Neural progenitor cell (in vitro differentiated cells): ENCODE measurements around the gene DPP3. TPM values are rescaled to one million over a fixed set of nuclear protein-coding genes. Genes with fewer than 3 reads are reported as not detected.
"Not testable (repeated sequence)": the region's sequence is repeated elsewhere in the genome, so short reads cannot be mapped to it uniquely, and the experiment has no call there.

Experiments
- DNase-seq: peaks from one replicate; pipeline ENCODE4 v3.0.0-alpha.2; 2016; ENCODE audit warnings: low spot score
- H2AFZ ChIP-seq: fragments of 200-600 bp; sonication (generic); replicated peaks from 2 replicates; pipeline ENCODE4 v1.6.1; 2016; ENCODE audit warnings: antibody characterized with exemption
- H3F3A ChIP-seq: fragments of 200-600 bp; sonication (generic); 2 replicates; pipeline ENCODE4 v1.6.1; 2016; ENCODE audit warnings: antibody characterized with exemption, low read depth
- H3K27ac ChIP-seq: fragments of 200-600 bp; sonication (generic); 2 replicates; pipeline ENCODE4 v1.5.1; 2016; ENCODE audit warnings: mild to moderate bottlenecking
- H3K27me3 ChIP-seq: fragments of 200-600 bp; sonication (generic); 2 replicates; pipeline ENCODE4 v1.6.1; 2016; ENCODE audit warnings: mild to moderate bottlenecking, moderate library complexity
- H3K36me3 ChIP-seq: fragments of 200-600 bp; sonication (generic); 2 replicates; pipeline ENCODE4 v1.5.1; 2016
- H3K4me1 ChIP-seq: fragments of 200-600 bp; sonication (generic); 2 replicates; pipeline ENCODE4 v1.6.1; 2016; ENCODE audit warnings: mixed run types
- H3K4me2 ChIP-seq: fragments of 200-600 bp; sonication (generic); 2 replicates; pipeline ENCODE4 v1.6.1; 2016
- H3K4me3 ChIP-seq: fragments of 200-600 bp; sonication (generic); 2 replicates; pipeline ENCODE4 v1.5.1; 2016
- H3K79me2 ChIP-seq: fragments of 200-600 bp; sonication (generic); 2 replicates; pipeline ENCODE4 v1.6.1; 2016; ENCODE audit warnings: low read depth
- H3K9ac ChIP-seq: fragments of 200-600 bp; sonication (generic); 2 replicates; pipeline ENCODE4 v1.6.1; 2016
- H3K9me3 ChIP-seq: fragments of 200-600 bp; sonication (generic); 2 replicates; pipeline ENCODE4 v1.5.1; 2016; ENCODE audit warnings: low read depth
- H4K20me1 ChIP-seq: fragments of 200-600 bp; sonication (generic); 2 replicates; pipeline ENCODE4 v1.6.1; 2016; ENCODE audit warnings: low read depth
- H3K27ac Mint-ChIP-seq: 3 replicates; pipeline ENCODE4 v1.8.0; 2021; ENCODE audit warnings: mixed read lengths
- H3K27me3 Mint-ChIP-seq: 2 replicates; pipeline ENCODE4 v1.8.0; 2022; ENCODE audit warnings: low read depth, mild to moderate bottlenecking, inconsistent platforms, moderate library complexity, mixed read lengths; ENCODE audit not compliant: insufficient read depth
- H3K36me3 Mint-ChIP-seq: 3 replicates; pipeline ENCODE4 v1.8.0; 2021; ENCODE audit warnings: mixed read lengths
- H3K4me1 Mint-ChIP-seq: 3 replicates; pipeline ENCODE4 v1.8.0; 2021; ENCODE audit warnings: mixed read lengths
- H3K4me3 Mint-ChIP-seq: 3 replicates; pipeline ENCODE4 v1.8.0; 2021; ENCODE audit warnings: mild to moderate bottlenecking, moderate library complexity, mixed read lengths
- H3K9me3 Mint-ChIP-seq: 3 replicates; pipeline ENCODE4 v1.8.0; 2020; ENCODE audit warnings: mixed read lengths
- EZH2 ChIP-seq: fragments of 200-600 bp; sonication (generic); IDR thresholded peaks from 2 replicates; pipeline ENCODE4 v1.6.1; 2017; ENCODE audit warnings: antibody characterized with exemption, mild to moderate bottlenecking, moderate library complexity
- EZH2phosphoT487 ChIP-seq: fragments of 200-600 bp; sonication (generic); IDR thresholded peaks from 2 replicates; pipeline ENCODE4 v1.6.1; 2017; ENCODE audit warnings: antibody characterized with exemption
- total RNA-seq: library from RNA; depleted of rRNA; stranded (reverse); fragments of >200 nt; gene quantifications from 2 replicates; pipeline ENCODE4 v1.2.3, GENCODE V29; 2015; ENCODE audit warnings: low replicate concordance
- TF ChIP-seq, protein P1 (sequence below): fragments of 200-600 bp; sonication (generic); IDR thresholded peaks from 2 replicates; pipeline ENCODE4 v1.5.1; 2017; ENCODE audit warnings: antibody characterized with exemption, mild to moderate bottlenecking

Gene DPP3
- total RNA-seq, 1 donor from 2014 or later, result 41.3 TPM

DNA sequence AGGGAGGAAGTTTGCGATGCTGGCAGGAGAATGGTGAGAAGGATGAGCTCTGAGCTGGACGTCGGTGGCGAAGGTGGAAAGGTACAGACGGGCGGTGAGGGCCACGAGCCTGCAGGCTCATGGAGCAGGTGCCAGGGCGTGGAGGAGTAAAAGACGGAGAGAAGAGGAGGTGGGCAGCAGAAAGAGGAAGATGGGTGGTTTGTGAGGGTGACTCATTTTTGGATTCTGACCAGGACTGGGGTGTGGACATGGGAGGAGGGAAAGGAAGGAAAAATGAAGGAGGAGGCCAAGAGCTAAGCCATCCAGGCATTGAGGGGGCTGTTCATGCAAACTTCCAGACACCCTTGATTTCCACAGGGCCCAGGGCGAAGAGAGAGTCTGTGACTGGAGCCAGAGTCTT is 62.1 kb downstream of the DPP3 start:
- Histone ChIP-seq H3K4me1 (peaks cover 15% of the 10 kb centered on the region), H3K36me3 (no peaks in the 10 kb centered on the region), H3K9ac (no peak overlapping the region), H2AFZ (no peak overlapping the region), H3K4me2 (no peak overlapping the region), H3K4me3 (no peak overlapping the region), H3K27ac (no peak overlapping the region), H3K79me2 (no peaks in the 10 kb centered on the region), H3K27me3 (no peaks in the 10 kb centered on the region), H4K20me1 (no peaks in the 10 kb centered on the region), H3K9me3 (no peaks in the 10 kb centered on the region), H3F3A (peaks cover 23% of the 10 kb centered on the region)
- Mint-ChIP-seq H3K36me3 (peaks cover 8% of the 10 kb centered on the region), H3K27me3 (peaks cover 7% of the 10 kb centered on the region), H3K4me1 (peaks cover 46% of the 10 kb centered on the region), H3K9me3 (no peaks in the 10 kb centered on the region), H3K27ac (no peak overlapping the region), H3K4me3 (no peak overlapping the region)
- TF ChIP-seq EZH2 (no peak), EZH2phosphoT487 (no peak)
- TF ChIP-seq, protein P1, sequence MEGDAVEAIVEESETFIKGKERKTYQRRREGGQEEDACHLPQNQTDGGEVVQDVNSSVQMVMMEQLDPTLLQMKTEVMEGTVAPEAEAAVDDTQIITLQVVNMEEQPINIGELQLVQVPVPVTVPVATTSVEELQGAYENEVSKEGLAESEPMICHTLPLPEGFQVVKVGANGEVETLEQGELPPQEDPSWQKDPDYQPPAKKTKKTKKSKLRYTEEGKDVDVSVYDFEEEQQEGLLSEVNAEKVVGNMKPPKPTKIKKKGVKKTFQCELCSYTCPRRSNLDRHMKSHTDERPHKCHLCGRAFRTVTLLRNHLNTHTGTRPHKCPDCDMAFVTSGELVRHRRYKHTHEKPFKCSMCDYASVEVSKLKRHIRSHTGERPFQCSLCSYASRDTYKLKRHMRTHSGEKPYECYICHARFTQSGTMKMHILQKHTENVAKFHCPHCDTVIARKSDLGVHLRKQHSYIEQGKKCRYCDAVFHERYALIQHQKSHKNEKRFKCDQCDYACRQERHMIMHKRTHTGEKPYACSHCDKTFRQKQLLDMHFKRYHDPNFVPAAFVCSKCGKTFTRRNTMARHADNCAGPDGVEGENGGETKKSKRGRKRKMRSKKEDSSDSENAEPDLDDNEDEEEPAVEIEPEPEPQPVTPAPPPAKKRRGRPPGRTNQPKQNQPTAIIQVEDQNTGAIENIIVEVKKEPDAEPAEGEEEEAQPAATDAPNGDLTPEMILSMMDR, result no peak
- DNase-seq, result no peak

DNA sequence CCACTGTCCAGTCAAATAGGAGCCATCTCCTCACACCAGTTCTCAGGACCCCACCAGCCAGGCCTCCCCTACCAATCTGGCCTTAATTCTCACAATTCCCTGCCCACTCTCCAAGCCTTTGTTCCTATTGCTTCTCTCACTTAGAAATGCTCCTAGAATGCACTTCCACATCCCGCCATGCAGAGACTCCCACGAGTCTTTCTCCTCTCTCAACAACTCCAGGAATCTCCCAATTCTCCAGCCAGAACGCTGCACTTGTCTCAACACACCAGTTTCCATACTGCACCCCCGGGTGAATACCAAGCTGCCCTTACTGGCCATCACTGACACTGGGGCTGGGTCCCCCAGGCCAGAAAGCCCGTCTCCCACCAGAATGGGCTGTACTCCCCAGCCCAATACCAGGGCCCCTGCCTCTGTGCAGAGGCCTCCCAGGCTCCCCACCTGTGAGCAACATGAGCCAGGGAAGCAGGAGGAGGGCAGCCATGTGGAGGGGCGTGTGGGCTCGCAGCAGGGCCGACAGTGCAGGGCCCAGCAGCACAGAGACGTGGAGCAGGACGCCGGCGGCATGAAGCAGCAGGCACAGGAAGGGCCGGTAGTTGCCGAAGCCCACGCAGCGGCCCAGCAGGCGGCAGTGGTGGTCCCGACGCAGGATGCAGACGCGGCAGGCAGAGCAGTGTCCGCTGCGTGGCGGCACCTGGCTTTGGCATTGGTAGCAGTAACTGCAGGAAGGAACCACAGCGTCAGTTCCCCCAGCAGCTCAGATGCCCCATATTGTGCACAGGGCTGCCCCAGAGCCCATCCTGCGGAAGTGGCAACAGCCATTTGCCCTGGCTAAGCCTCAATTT is 63.3 kb downstream of the DPP3 start:
- Histone ChIP-seq H3K36me3 (no peaks in the 10 kb centered on the region), H3K4me2 (peak overlapping the region; percentile 85), H4K20me1 (peaks cover 9% of the 10 kb centered on the region), H3K9ac (no peak overlapping the region), H3K4me1 (peaks cover 26% of the 10 kb centered on the region), H3F3A (peaks cover 34% of the 10 kb centered on the region), H3K27me3 (no peaks in the 10 kb centered on the region), H3K9me3 (no peaks in the 10 kb centered on the region), H2AFZ (no peak overlapping the region), H3K79me2 (no peaks in the 10 kb centered on the region), H3K4me3 (no peak overlapping the region), H3K27ac (no peak overlapping the region)
- Mint-ChIP-seq H3K4me3 (peak overlapping the region; percentile 60), H3K27ac (peak overlapping the region; percentile 58), H3K36me3 (peaks cover 6% of the 10 kb centered on the region), H3K9me3 (no peaks in the 10 kb centered on the region), H3K4me1 (peaks cover 54% of the 10 kb centered on the region), H3K27me3 (peaks cover 10% of the 10 kb centered on the region)
- peak; percentile 52 for DNase-seq
- no peak for TF ChIP-seq EZH2phosphoT487
- TF ChIP-seq, protein P1, result peak; percentile 21

DNA sequence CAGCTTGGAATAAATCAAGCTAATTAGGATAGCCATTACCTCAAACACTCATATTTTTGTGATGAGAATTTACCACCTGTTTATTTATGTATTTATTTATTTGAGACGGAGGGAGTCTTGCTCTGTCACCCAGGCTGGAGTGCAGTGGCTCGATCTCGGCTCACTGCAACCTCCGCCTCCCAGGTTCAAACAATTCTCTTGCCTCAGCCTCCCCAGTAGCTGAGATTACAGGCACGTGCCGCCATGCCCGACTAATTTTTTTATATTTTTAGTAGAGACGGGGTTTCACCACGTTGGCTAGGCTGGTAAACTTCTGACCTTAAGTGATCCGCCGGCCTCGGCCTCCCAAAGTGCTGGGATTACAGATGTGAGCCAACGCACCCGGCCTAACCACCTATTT is 64.7 kb downstream of the DPP3 start:
- Mint-ChIP-seq H3K4me1 (peaks cover 56% of the 10 kb centered on the region), H3K4me3 (peak overlapping the region; percentile 91), H3K27me3 (peaks cover 20% of the 10 kb centered on the region)
- Histone ChIP-seq H3F3A (peaks cover 43% of the 10 kb centered on the region), H3K9ac (peak overlapping the region; percentile 74), H3K4me1 (peaks cover 32% of the 10 kb centered on the region), H4K20me1 (peaks cover 14% of the 10 kb centered on the region), H3K4me2 (peak overlapping the region; percentile 85), H3K4me3 (peak overlapping the region; percentile 71)
- not testable (repeated sequence) for H3K27ac ChIP-seq, H3K36me3 Mint-ChIP-seq, H3K36me3 ChIP-seq, H3K79me2 ChIP-seq, H3K9me3 Mint-ChIP-seq, H2AFZ ChIP-seq, H3K27ac Mint-ChIP-seq, H3K27me3 ChIP-seq, H3K9me3 ChIP-seq, DNase-seq
